Stimulated activated CD4-positive, alpha-beta T cell treated with anti-CD3 and anti-CD28 coated beads, Interleukin-15, amount 100 ng/mL, for 24 hours (primary cell): ENCODE results near the gene RPL7L1.
"Not testable (repeated sequence)": the region's sequence is repeated elsewhere in the genome, so short reads cannot be mapped to it uniquely, and the experiment has no call there.

Source experiments
- DNase-seq: peaks from one replicate; pipeline ENCODE4 v3.0.0-alpha.2; 2020

RPL7L1 gene

DNA sequence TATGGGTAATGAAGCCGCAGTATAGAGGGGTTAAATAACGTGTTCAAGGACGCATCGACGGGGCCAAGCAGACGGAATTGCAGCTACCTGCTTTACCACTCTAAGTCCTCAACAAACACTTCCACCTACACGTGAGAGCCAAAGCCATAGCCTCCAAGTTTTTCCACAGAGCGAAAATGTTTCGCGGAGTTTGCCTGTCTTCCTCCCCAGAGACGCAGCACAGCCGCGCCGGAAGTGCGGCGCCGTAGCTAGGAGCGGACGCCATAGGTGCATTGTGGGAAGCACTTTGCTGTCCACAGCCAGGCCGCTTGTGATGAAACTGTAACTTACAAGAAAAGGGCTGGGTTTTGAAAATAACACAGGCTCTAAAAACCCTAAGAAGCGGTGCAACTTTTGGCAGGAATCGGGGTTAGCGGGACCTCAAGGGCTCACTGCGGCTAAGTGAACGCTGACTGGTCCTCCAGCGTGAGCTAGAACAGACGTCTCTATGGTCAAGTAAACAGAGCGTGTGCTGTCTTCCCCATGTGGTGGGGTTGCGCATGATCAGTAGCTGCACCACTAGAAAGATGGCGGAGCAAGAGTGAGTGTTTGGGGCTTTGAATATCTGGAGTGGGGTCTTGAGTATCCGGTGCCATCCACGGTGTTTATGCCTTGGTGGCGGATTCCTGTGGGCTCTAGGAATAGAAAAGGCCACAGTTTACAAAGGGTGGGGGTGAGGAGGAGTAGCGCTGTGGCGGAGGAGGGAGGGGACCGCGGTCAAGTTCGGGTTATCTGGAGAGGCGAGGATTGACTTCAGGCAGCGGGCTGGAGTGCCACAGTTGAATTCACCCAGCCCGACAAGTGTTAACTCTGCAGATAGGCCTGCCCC lies at the start of gene RPL7L1:
Gene RPL7L1, plus strand, starts transcription at position 245 of the 868 bp plus-strand sequence. Its CDS starts 295 bp downstream, at position 540.
- DNase-seq = peak; percentile 84

DNA sequence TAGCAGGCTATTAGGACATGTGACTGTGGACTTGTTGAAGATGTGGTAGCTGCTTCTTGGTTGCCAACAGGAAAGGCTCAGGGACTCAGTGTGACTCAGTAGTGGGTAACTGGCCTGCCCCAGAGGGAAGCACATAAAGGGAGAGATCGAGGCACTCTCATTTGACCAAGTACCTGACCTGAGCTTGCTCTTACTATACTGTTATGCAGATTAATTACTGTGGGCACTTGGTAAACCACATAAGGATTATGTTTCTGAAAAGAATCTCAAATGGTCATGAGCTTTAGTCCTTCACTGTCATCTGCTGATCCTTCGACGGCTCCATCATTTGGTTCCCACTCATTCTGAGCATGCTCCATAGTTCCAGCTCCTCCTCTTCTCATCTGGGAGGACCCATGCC lies 48.2 kb upstream of the RPL7L1 start:
- no peak for DNase-seq

DNA sequence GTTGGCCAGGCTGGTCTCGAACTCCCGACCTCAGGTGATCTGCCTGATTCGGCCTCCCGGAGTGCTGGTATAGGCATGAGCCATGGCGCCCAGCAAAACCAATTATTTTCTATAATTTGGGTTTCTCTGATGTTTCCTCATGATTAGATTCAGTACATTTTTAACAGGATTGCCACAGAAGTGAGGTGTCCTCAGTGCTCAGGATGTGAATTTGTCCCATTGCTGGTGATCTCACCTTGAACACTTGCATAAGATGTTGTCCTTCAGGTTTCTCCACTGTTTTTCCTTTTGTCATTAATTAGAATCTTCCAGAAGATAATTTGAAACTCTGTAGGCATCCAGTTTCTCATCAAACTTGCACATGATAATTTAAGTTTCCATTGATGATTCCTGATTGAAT lies 45.4 kb upstream of the RPL7L1 start:
- no peak for DNase-seq

DNA sequence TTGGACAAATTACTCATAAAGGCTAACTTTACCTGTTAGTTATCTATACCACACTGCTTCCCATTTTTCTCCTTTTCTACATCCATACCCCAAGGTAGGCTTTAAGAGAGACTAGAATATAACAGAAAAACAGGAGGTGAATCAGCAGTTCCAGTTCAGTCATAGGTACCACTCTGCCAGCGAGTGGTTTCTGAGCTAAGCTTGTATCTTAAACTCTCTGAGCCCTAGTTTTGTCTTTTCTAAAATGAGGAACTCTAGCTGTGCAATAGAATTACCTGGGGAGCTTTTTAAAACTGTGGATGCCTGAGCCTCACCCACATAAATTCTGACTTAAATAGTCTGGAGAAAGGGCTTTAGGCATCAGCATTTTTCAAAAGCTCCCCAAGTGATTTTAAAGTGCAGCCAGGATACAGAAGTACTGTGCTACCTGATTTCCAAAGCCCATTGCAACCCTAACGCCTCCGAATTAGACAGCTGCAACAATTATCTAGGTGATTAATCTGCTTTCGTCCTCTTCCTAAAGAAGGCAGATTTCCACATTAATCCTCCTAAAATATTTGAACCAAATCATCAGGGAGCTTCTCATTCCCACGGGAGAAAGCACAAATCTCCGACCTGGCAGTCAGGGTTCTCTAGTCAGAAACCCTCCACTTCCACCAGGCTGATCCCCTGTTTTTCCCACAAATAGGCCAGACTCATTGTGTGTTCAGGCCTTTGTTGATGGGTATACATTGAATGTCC lies 37.4 kb upstream of the RPL7L1 start:
- no peak for DNase-seq

DNA sequence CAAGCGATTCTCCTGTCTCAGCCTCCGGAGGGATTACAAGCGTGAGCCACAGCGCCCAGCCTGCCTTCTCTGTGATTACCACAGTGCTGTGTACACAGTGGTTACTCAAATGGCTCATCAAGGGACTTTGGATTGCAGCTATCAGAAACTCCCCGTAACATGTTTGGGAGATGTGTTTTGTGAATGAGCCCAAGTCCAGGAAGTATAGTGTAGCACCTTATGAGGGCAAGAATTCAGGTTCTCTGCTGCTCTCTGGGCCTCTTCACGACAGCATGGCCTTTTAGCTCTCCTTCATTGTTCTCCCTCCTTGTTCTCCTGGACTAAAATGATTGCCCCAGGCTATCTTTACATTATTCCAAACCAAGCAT lies 34.1 kb upstream of the RPL7L1 start:
- no peak for DNase-seq

DNA sequence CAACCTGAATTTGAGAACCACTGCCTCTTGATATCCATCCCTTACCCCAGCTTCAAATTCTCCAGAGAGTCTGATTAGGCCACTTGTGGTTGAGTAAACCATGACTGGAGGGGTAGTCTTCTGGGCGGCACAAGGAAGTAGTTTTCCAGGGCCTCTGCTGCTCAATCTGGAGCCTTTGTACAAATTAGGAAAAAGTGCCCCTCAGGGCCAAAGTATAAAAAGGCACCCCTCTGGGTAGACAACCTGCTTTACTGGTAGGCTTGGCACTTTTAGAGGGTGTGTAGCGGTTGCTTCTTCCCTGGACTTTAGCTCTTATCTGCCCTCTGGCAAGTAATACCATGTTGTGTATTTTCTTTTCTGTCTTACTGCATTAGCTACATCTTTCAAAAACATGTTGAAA lies 32.9 kb upstream of the RPL7L1 start:
- DNase-seq = no peak

DNA sequence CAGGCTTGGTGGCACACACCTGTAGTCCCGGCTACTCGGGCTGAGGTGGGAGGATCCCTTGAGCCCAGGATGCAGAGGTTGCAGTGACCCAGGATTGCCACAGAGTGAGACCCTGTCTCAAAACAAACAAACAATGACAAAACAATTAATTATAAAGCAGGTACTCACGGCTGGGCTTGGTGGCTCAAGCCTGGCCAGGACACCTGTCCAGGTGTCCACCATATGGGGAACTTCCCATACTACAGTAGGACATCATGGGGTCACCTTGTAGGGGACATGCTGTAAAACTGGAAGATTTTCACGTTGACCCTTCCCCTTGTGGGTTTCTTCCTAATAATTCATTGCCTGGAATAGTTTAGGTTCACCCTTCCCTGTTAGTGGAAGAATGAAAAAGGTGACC lies 30.7 kb upstream of the RPL7L1 start:
- DNase-seq = no peak

DNA sequence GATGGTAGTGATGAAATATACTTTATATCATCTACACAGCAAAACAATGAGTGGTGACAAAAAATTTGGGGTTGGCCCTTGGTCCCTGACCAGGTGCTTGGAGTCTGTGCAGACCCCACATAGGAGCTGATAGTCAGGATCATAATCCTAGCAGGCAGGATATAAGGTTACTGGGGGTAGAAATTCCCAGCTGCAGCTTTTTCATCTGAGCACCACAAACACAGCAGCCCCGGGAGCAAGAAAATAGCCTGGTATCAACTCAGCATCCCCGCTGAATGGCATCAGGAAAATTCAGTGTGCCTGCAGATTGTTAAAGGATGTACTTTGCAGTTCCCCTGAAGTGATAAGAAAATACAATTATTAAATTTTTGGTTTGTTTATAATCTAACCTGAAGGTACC lies 27.8 kb upstream of the RPL7L1 start:
- no peak for DNase-seq

DNA sequence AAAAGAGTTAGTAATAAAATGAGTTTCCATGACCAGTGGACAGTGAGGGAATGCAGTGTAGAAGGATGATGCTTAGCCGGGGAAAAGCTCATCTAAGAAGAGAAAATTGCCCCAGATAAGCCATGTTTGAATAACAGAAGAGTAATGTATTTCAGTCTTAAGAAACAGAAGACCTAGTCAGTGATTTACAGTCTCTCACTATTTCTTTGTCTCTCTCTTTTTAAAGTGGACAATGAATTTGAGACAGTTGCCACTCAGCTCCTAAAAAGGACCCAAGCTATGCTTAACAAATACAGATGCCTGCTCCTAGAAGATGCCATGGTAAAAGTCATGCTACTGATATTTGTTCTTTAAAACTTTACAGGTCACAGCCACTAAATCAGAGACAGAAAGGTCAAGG lies 19.4 kb upstream of the RPL7L1 start:
- no peak for DNase-seq

DNA sequence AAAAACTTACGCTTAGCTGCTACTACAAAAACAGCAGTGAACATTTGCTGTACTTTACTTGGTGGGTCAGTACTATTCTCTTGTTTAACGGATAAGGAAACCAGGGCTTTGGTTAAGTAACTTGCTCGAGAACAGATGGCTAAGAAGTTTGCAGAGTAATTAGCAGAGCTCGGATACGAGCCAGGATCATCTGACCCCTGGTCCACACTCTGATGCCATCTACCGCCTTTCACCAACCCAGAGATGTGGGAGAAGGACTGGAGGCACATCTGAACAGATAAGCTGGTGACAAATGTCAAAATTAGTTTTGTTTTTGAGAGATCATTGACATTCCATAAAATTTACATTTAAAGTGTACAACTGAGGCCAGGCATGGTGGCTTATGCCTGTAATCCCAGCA lies 18.9 kb upstream of the RPL7L1 start:
- no peak for DNase-seq

DNA sequence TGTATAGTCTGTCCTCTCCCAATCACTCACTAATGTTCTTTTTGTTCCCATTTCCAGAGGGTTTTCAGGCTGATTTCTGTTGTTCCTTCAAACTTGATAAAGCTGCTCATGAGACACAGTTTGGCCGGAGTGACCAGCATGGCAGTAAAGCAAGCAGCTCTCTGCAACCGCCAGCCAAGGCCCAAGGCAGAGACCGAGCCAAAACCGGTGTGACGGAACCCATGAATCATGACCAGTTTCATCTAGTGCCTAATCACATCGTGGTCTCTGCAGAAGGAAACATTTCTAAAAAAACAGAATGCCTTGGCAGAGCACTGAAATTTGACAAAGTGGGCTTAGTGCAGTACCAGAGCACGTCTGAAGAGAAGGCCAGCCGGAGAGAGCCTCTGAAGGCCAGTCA lies 14.8 kb upstream of the RPL7L1 start:
- DNase-seq = peak; percentile 17

DNA sequence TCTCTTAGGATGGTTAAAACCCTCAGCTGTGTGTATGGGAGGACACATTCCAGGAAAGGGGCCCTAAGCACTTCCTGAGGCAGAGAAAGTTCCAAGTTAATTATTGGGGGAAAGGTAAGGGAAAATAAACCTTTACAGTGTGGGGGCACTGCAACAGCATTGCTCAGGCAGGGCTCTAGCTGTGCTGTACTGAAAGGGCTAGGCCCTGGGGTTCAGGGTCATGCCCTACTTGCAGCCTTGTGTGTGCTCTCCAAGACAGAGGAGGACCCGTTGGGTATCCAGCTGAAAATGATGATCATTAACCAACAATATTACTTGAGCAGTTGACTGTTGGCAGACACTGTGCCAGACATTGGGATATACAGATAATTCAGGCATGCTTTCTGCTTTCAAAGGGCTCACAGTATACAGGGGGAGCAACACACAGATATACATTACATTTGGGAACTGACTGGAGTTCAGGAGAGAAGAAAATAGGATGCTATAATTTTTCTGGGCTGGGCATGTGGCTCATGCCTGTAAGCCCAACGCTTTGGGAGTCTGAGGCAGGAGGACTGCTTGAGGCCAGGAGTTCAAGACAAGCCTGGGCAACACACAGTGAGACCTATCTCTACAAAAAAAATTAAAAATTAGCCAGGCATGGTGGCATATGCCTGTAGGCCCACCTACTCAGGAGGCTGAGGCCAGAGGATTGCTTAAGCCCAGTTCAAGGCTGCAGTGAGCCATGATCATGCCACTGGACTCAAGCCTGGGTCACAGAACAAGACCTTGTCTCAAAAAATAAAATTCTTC lies 9.1 kb upstream of the RPL7L1 start:
- no peak for DNase-seq

DNA sequence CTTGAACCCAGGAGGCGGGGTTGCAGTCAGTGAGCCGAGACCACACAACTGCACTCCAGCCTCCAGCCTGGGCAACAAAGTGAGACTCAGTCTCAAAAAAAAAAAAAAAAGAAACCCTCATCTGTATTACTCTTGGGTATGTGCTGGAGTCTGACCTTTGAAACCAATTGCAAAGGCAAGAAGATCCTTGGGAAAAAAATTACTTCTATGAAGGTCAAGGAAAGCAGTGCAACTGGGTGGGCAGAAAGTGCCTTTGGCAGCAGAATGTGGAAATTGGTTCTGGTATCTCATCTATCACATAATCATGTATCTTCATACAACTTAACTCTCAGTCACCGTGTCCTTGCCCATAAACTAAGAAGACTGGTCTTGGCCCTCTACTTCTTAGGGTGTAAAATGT lies 7.7 kb upstream of the RPL7L1 start:
- DNase-seq = no peak

DNA sequence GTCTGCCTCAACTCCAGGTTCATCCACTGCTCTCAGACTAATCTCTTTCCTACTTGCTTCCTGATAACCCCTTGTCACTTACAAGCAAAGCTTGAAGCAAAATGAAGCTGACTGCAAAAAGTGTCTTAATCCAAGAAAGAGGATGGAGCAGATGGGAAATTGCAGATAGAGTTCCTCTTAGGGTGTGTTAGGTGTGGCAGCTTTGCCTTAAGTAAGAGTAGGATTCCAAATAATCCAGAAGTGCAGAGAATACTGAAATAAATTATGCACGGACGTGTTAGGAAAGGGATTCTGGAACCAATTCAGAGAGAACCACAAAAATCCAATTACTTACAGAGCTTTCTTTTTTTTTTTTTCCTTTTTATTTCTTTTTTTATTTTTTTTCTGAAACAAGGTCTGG lies 6.1 kb upstream of the RPL7L1 start:
- DNase-seq = no peak

DNA sequence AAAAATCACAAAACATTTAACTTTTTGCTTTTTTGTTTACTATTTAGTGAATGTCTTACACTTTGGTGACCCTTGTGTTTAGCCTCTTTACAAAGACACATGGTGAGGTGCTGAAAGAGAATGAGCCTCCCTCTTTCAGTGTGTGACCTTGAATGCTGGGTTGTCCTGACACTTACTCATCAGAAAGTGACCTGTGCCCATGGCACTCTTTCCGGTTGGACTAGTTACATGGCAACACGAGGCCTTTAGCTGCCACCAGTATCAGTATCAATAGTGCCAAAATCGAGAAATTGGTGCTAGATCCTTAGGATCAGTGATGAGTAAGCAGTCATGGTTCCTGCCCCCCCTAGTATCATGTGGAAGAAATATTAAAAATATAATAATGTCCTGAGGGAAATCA lies 1.7 kb upstream of the RPL7L1 start:
- DNase-seq = no peak

DNA sequence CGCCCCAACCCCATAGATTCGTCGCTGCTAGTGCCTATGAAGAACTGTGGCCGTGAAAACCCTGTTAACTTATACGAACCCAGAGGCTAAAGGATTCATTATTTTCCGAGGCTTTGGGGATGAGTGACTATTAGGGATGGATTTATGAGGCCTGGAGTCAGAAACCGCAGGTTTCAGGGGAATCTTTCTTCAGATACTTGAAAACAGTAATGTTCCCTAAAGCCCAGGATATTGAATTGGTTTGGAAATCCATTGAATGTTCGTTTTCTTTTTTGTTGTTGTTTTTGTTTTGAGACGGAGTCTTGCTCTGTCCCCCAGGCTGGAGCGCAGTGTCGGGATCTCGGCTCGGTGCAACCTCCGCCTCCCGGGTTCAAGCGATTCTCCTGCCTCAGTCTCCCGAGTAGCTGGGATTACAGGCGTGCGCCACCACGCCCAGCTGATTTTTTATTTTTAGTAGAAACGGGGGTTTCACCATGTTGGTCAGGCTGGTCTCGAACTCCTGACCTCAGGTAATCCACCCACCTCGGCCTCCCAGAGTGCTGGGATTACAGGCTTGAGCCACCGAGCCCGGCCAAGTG lies 913 bp downstream of the RPL7L1 start:
- DNase-seq = peak; percentile 11

DNA sequence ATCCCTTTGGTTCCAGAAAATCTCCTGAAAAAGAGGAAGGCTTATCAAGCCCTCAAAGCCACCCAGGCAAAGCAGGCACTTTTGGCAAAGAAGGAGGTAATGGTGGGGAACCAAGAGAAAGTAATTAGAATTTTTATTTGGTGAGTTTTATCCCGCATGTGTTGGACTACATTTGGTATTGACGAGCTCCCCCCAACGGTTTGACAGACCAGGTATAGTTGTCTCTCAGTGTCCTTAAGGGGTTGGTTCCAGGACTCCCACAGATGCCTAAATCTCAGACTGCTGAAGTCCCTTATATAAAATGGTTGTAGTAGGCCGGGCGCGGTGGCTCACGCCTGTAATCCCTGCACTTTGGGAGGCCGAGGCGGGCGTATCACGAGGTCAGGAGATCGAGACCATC lies 1.5 kb downstream of the RPL7L1 start:
- peak; percentile 12 for DNase-seq

DNA sequence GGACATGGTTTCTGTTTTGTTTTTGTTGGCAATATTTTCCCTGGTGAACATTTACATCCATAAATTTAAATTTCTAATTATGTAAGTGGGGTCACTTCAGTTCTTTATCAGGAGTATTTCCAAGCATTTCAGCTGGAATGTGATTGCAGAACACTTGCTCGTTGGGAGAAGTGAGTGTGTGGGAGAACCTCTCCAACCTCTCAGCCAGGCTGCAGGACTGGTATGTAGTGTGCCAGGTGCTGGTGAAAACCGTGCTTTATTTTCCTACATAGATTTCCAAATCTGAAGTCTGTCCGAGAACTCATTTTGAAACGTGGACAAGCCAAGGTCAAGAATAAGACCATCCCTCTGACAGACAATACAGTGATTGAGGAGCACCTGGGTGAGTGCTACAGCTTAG lies 6.3 kb downstream of the RPL7L1 start:
- DNase-seq = no peak

DNA sequence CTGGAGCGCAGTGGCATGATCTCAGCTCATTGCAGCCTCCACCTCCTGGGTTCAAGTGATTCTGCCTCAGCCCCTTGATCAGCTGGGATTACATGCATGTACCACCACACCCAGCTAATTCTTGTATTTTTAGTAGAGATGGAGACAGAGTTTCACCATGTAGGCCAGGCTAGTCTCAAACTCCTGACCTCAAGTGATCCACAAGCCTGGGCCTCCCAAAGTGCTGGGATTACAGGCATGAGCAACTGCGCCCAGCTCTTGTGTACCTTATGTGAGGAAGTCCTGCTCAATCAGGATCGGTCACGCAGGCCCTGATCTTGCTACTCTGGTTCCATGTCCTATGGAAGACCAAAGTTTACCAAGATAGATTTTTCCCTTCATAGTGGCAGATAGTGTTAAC lies 8.8 kb downstream of the RPL7L1 start:
- not testable (repeated sequence) for DNase-seq

DNA sequence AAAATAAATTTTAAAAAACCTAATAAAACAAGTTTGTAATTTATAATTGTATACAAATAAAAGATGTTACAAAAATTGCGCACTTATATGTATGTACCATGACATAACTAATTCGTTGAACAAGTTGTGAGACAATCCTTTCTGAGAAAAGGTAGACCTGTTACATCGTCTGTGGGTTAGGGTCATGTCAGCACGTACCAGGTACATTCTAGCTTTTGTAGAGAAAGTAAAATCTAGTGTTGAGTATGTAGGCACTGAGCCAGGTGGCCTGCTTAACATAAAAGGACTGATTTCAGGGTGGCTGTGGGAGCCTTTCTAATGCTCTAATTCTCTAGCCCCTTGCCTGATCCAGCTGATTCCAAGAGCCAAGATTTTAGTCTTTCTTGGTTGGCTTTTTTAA lies 10.4 kb downstream of the RPL7L1 start:
- peak; percentile 19 for DNase-seq

DNA sequence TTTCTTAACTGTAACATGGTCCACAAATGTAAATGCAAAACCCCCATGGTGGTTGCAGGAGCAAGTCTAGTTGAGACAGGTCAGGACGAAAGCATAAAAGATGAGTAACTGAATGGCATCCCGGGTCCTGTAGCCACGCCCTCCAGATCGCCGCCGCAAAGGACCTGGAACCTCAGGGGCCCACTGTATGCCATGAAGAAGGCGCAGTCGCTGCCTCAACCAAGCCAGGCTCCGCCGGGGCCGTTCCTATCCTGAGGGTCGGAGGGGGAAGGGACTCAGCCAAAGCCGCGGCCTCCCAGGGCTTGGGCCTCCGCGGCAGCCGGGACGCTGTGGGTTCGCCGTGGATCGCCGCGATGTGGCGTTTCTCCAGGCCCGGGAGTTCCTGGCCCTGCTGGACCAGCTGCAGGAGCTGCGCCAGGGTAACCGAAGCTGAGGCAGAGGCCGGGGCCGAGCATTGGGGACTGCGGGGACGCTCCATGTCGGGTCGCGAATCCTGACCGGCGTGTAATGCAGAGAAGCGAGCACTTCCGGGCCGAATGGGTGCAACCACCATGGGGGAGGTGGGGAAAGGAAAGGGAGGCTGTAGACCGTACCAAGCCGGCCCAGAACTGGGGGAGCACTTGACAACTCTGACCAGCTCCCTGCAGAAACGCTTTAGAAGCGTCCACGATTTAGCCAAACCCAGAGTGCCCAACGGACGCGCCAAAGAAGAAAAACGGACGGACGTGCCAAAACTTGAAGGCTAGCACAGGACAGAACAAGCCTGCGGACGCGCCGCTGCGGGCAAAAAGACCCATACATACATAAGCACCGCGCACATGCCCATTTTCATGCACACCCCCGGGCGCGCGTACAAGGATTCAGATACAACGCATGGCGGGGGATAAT lies 11.1 kb downstream of the RPL7L1 start:
- peak; percentile 95 for DNase-seq

DNA sequence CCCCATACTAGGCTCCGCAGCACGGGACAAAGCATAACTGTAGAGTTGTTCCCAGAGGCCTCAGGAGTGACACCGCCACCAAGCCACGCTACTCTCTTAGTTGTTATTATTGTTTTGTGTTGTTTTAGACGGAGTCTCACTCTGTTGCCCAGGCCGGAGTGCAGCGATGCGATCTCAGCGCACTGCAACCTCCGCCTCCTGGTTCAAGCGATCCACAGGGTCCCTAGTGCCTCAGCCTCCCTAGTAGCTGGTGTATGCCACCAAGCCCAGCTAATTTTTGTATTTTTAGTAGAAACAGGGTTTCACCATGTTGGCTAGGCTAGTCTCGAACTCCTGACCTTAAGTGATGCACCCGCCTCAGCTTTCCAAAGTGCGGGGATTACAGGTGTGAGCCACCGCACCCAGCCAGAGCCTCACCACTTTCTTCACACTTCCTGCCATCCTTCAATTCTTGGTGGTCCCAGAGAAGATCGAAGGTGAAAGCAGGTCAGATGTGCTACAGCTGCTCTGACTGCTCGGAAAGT lies 11.8 kb downstream of the RPL7L1 start:
- DNase-seq = no peak
